GM12878 (cell line): Measurements from ENCODE around the gene TM4SF4. TPM values are rescaled to one million over a fixed set of nuclear protein-coding genes. Genes with fewer than 3 reads are reported as not detected.

Source experiments
- ATAC-seq: fragments of 200-7000 bp; cut with Tn5 transposase; 3 replicates; pipeline ENCODE4 v1.9.1; 2020; ENCODE audit warnings: mild to moderate bottlenecking, moderate library complexity
- BruUV-seq: library from RNA; stranded (reverse); fragments of 400-500 nt; replicated peaks from 2 replicates; lab custom pipeline; 2021; lab: Mats Ljungman, UMichigan
- CTCF ChIA-PET: fragments of 300-600 bp; sonication (Branson Sonifier 250); formaldehyde crosslinking; extraction: SDS; loops from one replicate; lab custom pipeline; 2021; ENCODE audit warnings: inconsistent platforms; lab: Yijun Ruan, JAX
- POLR2A ChIA-PET: fragments of 350-600 bp; formaldehyde crosslinking; extraction: SDS; loops from one replicate; lab custom pipeline; 2021; ENCODE audit warnings: inconsistent platforms; lab: Charles Lee
- RAD21 ChIA-PET: fragments of 300-600 bp; sonication (Branson Sonifier 250); formaldehyde crosslinking; loops from one replicate; lab custom pipeline; 2023; ENCODE audit warnings: antibody characterized with exemption; ENCODE audit not compliant: unreplicated experiment; lab: Charles Lee
- SMC1A ChIA-PET: fragments of 300-600 bp; sonication (Branson Sonifier 250); formaldehyde crosslinking; loops from one replicate; lab custom pipeline; 2023; ENCODE audit not compliant: unreplicated experiment, uncharacterized antibody; lab: Charles Lee
- DNase-seq: peaks from one replicate; pipeline ENCODE4 v3.0.0-alpha.2; 2011; ENCODE audit warnings: low read depth, low spot score
- FAIRE-seq: peaks from 3 replicates; lab custom pipeline; 2011; peaks lifted over from hg19 to GRCh38; lab: Jason Lieb, UNC
- H2AFZ ChIP-seq: 2 replicates; pipeline ENCODE4 v1.6.0; 2011; ENCODE audit warnings: low read depth, low read length, control low read depth; ENCODE audit not compliant: control insufficient read depth
- H3K27ac ChIP-seq: 2 replicates; pipeline ENCODE4 v1.5.1; 2011; ENCODE audit warnings: control low read depth; ENCODE audit not compliant: control insufficient read depth, insufficient read depth
- H3K27me3 ChIP-seq, 2 experiments: replicated peaks in 1 of 2; 2 replicates each; pipeline versions ENCODE4 v1.6.0 to v1.6.1; 2011; ENCODE audit warnings: low read length in 1 of 2; ENCODE audit not compliant: control insufficient read depth in 2 of 2, insufficient read depth in 2 of 2
- H3K36me3 ChIP-seq, 2 experiments: 2 replicates each; pipeline ENCODE4 v1.5.1; 2011; ENCODE audit warnings: low read length in 1 of 2; ENCODE audit not compliant: control insufficient read depth in 2 of 2, insufficient read depth in 2 of 2
- H3K4me1 ChIP-seq: 2 replicates; pipeline ENCODE4 v1.6.1; 2011; ENCODE audit warnings: mild to moderate bottlenecking, low read length, moderate library complexity, mixed read lengths; ENCODE audit not compliant: control insufficient read depth, insufficient read depth
- H3K4me2 ChIP-seq: 2 replicates; pipeline ENCODE4 v1.6.0; 2011; ENCODE audit warnings: control low read depth; ENCODE audit not compliant: control insufficient read depth, insufficient read depth
- H3K4me3 ChIP-seq: fragments of 200-600 bp; sonication (generic); 2 replicates; pipeline ENCODE4 v1.5.1; 2016
- H3K79me2 ChIP-seq: 2 replicates; pipeline ENCODE4 v1.6.0; 2011; ENCODE audit warnings: low read length; ENCODE audit not compliant: control insufficient read depth, insufficient read depth
- H3K9ac ChIP-seq: 2 replicates; pipeline ENCODE4 v1.8.0; 2011; ENCODE audit warnings: low read length, control low read depth, mixed read lengths; ENCODE audit not compliant: control insufficient read depth, insufficient read depth
- H3K9me3 ChIP-seq: replicated peaks from 3 replicates; pipeline ENCODE4 v1.5.1; 2011; ENCODE audit warnings: mild to moderate bottlenecking, low read length; ENCODE audit not compliant: control insufficient read depth, insufficient read depth
- H4K20me1 ChIP-seq: 2 replicates; pipeline ENCODE4 v1.6.0; 2011; ENCODE audit not compliant: control insufficient read depth, insufficient read depth
- EZH2 ChIP-seq: IDR thresholded peaks from 2 replicates; pipeline ENCODE4 v1.6.1; 2012; ENCODE audit warnings: low read depth, mild to moderate bottlenecking, control low read depth, inconsistent platforms, low read length, borderline replicate concordance; ENCODE audit not compliant: control insufficient read depth
- FOS ChIP-seq: IDR thresholded peaks from 3 replicates; pipeline ENCODE4 v1.6.1; 2011; ENCODE audit warnings: borderline replicate concordance; ENCODE audit not compliant: insufficient read length; ENCODE audit errors: extremely low read depth
- KDM1A ChIP-seq: fragments of 200-600 bp; sonication (generic); IDR thresholded peaks from 2 replicates; pipeline ENCODE4 v1.6.1; 2016; ENCODE audit warnings: borderline replicate concordance
- NR2F1 ChIP-seq: fragments of 450-650 bp; conservative IDR thresholded peaks from 2 replicates; pipeline ENCODE4 v1.6.1; 2017; ENCODE audit warnings: mild to moderate bottlenecking
- POU2F2 ChIP-seq: IDR thresholded peaks from 3 replicates; pipeline ENCODE4 v1.6.1; 2011; ENCODE audit warnings: low read depth, mild to moderate bottlenecking, low read length, borderline replicate concordance
- RFX5 ChIP-seq: IDR thresholded peaks from 2 replicates; pipeline ENCODE4 v1.6.1; 2011; ENCODE audit warnings: low read depth, low read length, improper control_type of control experiment
- STAT3 ChIP-seq: IDR thresholded peaks from 2 replicates; pipeline ENCODE4 v1.6.1; 2011; ENCODE audit warnings: low read depth, low read length, improper control_type of control experiment
- ZBED1 ChIP-seq: IDR thresholded peaks from 2 replicates; pipeline ENCODE4 v1.6.1; 2016; ENCODE audit warnings: borderline replicate concordance
- WGBS: methylation state at CpG from one replicate; pipeline ENCODE4 v1.1.6; 2016; ENCODE audit warnings: low lambda C conversion rate; ENCODE audit not compliant: insufficient replicate concordance, insufficient coverage; ENCODE audit errors: missing lambda C conversion rate; 5-methylcytosine and 5-hydroxymethylcytosine counted together
- in situ Hi-C: fragments of 300-500 bp; cut with MboI; formaldehyde crosslinking; loops from 9 replicates; pipeline ENCODE4 v1.14.3; 2018; ENCODE audit warnings: mixed read lengths
- intact Hi-C: fragments of 100-400 bp; cut with micrococcal nuclease; formaldehyde crosslinking; loops from one replicate; pipeline ENCODE4 v1.14.2; 2022; ENCODE audit not compliant: unreplicated experiment
- polyA plus RNA-seq, 11 experiments: library from polyadenylated mRNA; depleted of rRNA in 4 of 11; unstranded in 6 of 11; stranded (reverse) in 5 of 11; fragments of >200 nt; fragmentation: Nextera tagmentation in 4 of 11; fragmentation: Illumina TruSeq in 1 of 11; extraction: Ambion mirVana in 4 of 11; extraction: Trizol in 1 of 11; gene quantifications; 1 replicate in 1 of 11; 2 replicates in 10 of 11; pipeline versions ENCODE4 v1.2.1 to v1.2.3, GENCODE V29; 2011 to 2016; ENCODE audit warnings: inconsistent platforms in 2 of 11, missing spikeins in 2 of 11, low read depth in 1 of 11
- total RNA-seq, 4 experiments: library from RNA; depleted of rRNA in 3 of 4; stranded (reverse); fragments of >200 nt in 3 of 4; fragmentation: Illumina TruSeq in 1 of 4; extraction: Trizol in 1 of 4; gene quantifications; 2 replicates each; pipeline versions ENCODE4 v1.2.1 to v1.2.3, GENCODE V29; 2013 to 2021

The TM4SF4 gene
- total and polyA plus RNA-seq, 10 of the 15 experiments (the other 5 are each of a cell fraction or from before 2014, with no cell fraction given): 0.06 to 1.3 TPM; not detected in 8

DNA sequence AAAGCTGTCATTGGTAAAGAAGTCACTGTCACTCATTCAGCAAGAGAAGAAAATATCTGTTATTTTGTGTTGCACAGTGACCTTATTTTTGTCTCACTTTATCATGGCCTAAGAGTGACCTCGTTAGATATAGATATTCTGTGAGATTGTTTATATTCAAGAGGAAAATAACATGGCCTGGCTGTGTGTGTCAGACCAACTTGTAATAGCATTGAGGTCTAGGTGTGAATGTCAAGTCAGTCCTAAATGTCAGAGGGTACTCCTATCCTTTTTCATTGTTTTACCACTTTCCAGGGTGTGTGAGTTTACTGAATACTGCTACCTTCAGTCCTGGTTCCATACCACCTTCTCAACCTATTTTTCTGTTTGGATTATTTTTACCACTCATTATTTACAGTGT is 18.5 kb upstream of the TM4SF4 start:
- Histone ChIP-seq H3K36me3 (no peaks in the 10 kb centered on the region), H3K9me3 (peaks cover 6% of the 10 kb centered on the region), H4K20me1 (no peaks in the 10 kb centered on the region), H3K9ac (no peak overlapping the region), H3K4me1 (no peaks in the 10 kb centered on the region), H2AFZ (no peak overlapping the region), H3K27me3 (no peaks in the 10 kb centered on the region), H3K79me2 (no peaks in the 10 kb centered on the region), H3K27ac (no peak overlapping the region), H3K4me2 (no peak overlapping the region), H3K4me3 (no peak overlapping the region)
- POLR2A ChIA-PET: no interaction called here
- no peak for ATAC-seq
- SMC1A ChIA-PET: interaction anchor here (1.4 to 1.7 kb wide), 2 partner anchors 17 to 38 kb away, joined by 4 read pairs; no protein-coding TSS in a partner anchor
- no peak for TF ChIP-seq EZH2
- no peak for TF ChIP-seq KDM1A
- no peak for TF ChIP-seq NR2F1
- TF ChIP-seq FOS: no peak
- no peak for TF ChIP-seq STAT3
- no peak for TF ChIP-seq RFX5
- TF ChIP-seq ZBED1: no peak
- no peak for TF ChIP-seq POU2F2
- intact Hi-C loops (no loop called here), in situ Hi-C loops (no loop called here)
- 0% methylated on average over 1 of the region's 1 CpG for WGBS
- CTCF ChIA-PET: no interaction called here
- no peak for FAIRE-seq
- no peak for DNase-seq
- BruUV-seq: no TSS peak
- RAD21 ChIA-PET: interaction anchor here (0.9 kb wide), 1 partner anchor 24 kb away, joined by 3 read pairs; no protein-coding TSS in a partner anchor
